ENCODE data around the gene ZSCAN20.
"Not testable (repeated sequence)": the region's sequence is repeated elsewhere in the genome, so short reads cannot be mapped to it uniquely, and the experiment has no call there.

The ZSCAN20 gene

DNA sequence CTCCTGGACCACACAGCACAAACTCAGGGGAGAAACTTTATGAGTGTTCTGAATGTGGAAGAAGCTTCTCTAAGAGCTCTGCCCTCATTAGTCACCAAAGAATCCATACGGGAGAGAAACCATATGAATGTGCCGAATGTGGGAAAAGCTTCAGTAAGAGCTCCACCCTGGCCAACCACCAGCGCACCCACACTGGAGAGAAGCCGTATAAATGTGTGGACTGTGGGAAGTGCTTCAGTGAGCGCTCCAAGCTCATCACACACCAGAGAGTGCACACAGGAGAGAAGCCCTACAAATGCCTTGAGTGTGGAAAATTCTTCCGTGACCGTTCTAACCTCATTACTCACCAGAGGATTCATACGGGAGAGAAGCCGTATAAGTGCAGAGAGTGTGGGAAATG lies 22.5 kb downstream of the ZSCAN20 start:
- DNase-seq, result no peak

- DNase-seq, result no peak
These were observed 25.0 kb downstream of the ZSCAN20 start for GRCh38 chr1:33497410-33497809.

GRCh38 chr1:33500547-33500946 lies 28.1 kb downstream of the ZSCAN20 start:
- no peak for DNase-seq

DNA sequence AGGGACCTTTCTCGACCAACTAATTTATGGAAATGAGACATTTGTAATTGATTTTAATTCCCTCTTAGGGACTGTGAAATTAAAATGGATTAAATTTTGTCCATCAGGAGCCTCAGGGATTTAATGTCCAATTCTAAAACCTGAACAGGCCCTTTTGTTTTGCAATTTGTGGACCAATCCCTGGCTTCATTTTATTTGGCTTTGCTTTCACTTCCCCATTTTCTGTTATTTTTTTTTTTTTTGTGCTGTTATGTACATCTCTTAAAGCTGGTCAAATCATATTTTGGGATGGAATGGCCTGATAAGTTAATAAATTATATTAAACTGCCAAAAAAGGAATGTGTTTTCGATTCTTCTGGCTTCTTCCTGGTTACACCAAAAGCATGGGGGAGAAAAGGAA lies 28.9 kb downstream of the ZSCAN20 start:
- DNase-seq, result no peak

DNA sequence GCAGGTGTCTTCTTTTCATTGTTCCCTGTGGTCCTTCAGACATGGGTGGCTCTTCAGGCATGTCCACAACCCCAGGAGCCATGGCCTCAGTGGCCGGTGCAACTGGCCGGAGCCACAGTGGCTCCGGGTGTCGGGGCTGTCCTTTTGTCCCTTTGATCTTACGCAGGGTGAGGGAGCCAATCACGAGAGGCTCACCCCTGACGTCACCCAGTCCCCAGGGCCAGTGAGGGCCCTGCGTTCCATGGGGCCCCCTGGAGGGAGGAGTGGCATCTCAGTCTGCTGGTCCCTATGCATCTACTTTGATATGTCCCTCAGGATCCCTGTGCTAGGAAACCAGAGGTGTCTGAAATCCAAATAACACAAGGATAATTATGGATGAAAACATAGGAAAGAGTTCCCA lies 29.3 kb downstream of the ZSCAN20 start:
- no peak for DNase-seq

GRCh38 chr1:33502726-33503125 lies 30.3 kb downstream of the ZSCAN20 start:
- DNase-seq, result no peak

DNA sequence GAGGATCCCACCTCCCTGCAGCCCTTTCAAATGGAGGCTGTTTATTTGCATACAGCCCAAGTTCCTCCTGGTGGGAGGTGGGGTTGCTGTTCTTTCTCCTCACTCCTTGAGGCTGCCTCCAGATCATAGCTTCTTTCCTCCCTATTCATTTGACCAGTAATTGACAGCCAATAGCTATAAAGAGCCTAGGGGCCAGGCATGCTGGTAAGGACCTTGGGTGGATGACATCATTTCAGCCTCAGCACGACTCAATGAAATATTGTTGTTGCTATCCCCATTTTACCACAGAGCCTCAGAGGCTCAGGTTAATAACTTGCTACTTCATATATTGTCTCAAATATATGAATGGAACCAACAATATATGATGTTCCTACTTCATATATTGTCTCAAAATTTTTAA lies 31.1 kb downstream of the ZSCAN20 start:
- DNase-seq, result no peak

DNA sequence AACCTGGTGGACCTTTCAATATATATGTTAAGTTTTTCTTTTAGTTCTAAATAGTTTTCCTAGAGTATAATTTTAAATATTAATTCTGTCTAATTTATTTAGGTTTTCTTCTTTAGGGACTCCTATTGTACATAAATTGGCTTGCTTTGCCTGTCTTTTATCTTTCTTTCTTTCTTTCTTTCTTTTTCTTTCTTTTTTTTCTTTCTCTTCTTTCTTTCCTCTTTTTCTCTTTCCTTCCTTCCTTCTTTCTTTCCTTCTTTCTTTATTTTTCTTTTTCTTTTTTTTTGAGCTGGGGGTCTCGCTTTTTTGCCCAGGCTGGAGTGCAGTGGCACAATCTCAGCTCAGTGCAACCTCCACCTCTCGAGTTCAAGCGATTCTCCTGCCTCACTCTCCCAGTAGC lies 35.2 kb downstream of the ZSCAN20 start:
- no peak for DNase-seq

DNA sequence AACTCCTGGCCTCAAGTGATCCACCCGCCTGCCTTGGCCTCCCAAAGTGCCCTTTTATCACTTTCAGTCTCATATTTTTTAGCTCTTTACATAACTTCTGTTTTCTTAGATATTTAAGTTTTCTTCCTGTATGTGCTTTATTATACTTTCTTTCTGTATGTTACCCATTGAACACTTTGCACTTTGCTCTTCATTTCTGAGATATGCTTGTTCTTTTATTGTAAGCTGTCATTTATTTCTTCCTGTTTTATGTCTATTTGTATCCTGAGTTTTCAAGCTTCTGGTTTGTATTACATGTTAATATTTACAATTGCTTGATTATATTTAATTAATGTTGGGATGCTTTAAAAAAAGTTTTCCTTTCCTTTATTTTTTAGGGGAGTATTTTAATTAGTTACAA lies 35.7 kb downstream of the ZSCAN20 start:
- no peak for DNase-seq

DNA sequence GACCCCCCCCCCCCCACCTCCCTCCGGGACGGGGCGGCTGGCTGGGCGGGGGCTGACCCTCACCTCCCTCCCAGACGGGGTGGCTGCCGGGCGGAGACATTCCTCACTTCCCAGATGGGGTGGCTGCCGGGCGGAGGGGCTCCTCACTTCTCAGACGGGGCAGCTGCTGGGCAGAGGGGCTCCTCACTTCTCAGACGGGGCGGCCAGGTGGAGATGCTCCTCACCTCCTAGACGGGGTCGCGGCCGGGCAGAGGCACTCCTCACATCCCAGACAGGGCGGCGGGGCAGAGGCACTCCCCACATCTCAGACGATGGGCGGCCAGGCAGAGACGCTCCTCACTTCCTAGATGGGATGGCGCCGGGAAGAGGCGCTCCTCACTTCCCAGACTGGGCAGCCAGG lies 36.8 kb downstream of the ZSCAN20 start:
- DNase-seq, result not testable (repeated sequence)

GRCh38 chr1:33512226-33513011 lies 40.0 kb downstream of the ZSCAN20 start:
- no peak for DNase-seq

GRCh38 chr1:33515112-33515511 lies 42.7 kb downstream of the ZSCAN20 start:
- no peak for DNase-seq

- no peak for DNase-seq
These were observed 43.2 kb downstream of the ZSCAN20 start for GRCh38 chr1:33515607-33516006.

DNA sequence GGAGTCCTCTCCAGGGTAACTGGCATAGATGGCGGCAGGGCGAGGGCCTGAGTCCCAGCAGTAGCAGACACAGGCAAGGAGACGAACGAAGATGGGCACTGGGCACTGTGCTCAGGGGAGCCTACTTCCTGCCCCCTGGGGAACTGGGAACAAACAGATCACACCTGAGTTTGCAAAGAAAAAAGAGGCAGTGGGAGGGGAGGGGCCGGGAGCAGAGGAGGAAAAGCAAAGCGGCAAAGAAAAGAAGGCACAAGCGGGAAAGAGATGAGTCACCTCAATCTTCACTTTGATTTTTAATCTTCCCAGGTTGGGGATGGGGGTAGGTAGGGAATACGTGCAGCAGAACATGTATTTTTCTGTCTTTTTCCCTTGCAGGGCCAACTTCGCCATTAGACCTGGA lies 44.0 kb downstream of the ZSCAN20 start:
- DNase-seq, result no peak

GRCh38 chr1:33516891-33517567 lies 44.6 kb downstream of the ZSCAN20 start:
- peak; percentile 10 for DNase-seq

GRCh38 chr1:33517596-33518250 lies 45.3 kb downstream of the ZSCAN20 start:
- DNase-seq, result peak; percentile 28

DNA sequence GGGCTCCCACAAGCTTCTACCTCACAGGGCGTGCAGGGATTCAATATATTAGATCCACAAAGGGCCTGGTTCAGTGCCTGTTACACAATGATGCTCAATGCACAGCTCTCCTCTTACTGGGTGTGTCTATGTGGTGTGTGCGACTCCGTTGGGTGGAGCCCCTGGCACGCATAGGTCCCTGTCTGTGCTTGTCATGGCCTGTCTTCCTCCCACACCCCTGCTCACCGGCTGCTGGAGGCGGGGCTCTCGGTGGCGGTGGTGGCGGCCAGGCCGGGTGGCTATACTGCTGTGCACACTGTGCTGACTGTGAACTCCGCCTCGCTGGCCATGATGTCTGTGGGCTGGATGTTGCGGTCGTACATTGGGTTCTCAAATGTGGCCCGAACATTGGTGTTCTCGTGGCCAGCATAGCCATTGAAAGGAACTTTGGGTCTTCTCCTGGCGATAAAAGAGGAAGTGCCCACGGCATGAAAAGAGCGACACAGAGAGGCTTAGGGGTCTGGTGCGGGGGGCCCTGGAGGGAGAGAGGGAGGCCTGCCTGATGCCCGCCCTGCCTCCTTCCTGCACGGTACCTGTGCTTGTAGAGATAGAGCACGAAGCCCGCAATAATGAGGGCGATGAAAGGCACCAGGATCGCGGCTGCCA lies 46.9 kb downstream of the ZSCAN20 start:
- no peak for DNase-seq

DNA sequence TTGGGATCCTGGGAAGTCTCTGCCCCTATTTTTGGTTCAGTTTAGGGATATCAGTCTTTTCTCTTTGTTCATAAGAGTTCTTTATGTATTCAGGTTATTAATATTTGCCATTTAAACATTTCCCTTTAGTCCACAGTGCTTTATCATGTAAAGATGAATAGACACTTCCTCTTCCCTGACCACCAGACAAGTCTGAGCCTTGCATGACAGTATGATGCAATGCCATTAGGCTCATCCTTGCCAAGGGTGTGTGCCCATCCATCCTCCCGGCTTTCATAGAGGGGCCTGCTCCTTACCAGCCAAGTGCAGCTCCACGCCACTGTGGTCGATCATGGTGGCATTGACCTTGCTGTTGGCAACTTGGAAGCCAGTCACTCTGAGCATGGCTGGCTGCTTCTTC lies 52.1 kb downstream of the ZSCAN20 start:
- no peak for DNase-seq

DNA sequence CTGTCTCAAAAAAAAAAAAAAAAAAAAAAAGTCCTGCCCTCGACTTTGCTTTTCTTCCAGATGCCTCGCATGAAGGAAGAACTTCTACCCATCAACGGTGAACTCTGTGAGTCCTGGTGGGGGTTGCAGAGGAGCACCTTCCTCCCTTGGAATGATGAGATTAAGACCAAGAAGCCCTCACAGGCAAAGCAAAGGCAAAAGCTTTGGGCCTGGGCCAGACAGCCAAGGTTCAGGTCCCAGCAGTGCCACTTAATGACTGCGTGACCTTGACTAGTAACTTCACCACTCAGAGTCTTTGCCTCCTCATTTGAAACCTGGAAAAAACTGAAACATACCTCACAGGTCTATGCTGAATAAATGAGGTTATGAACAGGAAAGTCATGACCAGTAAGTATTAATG lies 55.5 kb downstream of the ZSCAN20 start:
- DNase-seq, result no peak

DNA sequence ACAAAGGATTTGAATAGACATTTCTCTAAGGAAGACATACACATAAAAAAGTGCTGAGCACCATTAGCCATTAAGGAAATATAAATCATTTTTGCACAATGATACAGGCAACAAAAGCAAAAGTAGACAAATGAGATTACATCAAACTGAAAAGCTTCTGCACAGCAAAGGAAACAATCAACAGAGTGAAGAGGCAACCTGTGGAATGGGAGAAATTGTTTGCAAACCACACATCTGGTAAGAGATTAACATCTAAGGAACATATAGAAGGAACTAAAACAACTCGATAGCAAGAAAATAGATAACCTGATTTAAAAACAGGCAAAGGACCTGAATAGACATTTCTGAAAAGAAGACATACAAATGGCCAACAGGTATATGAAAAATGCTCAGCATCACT lies 57.5 kb downstream of the ZSCAN20 start:
- no peak for DNase-seq

DNA sequence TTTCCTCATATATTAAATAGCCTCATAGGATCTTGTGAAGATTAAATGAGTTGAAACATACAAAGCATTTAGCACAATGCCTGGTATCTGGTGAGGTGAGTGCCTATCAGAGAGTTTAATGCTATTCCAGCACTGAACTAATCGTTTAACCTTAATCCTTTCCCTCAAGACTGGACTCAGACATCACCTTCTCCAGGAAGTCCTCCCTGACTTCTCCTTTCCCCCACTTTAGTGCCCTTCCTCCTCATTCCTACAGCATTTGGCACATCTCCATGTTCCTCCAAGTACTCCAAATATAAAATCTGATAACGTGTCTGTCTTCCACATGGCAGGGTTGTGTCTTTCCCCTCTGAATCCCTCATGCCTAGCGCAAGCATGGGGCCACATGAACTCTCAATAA lies 59.8 kb downstream of the ZSCAN20 start:
- no peak for DNase-seq

GRCh38 chr1:33532936-33533335 lies 60.5 kb downstream of the ZSCAN20 start:
- DNase-seq, result no peak

GRCh38 chr1:33535334-33535733 lies 62.9 kb downstream of the ZSCAN20 start:
- DNase-seq, result no peak

DNA sequence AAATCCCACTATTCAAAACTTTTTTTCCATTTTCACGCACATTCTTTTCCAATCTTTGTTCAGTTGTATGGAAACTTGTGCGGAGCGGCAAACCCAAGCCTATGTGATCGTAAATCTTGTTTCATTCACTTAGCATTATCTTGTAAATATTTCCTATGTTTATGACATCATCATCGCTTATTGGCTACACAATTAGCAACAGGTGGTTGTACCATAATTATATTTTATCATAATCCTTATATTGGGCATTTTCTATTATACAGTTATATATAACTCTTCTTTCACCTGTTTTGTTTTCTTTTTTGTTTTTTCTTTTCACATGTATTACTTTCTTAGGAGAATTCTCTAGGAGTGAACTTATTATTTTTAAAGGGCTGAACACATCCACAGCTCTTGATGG lies 65.4 kb downstream of the ZSCAN20 start:
- no peak for DNase-seq
